OCI-LY3 (cell line): ENCODE measurements around the gene CYB561A3.

Experiments used
- H2AFZ ChIP-seq: fragments of 200-600, 300-600 bp; shearing (Covaris generic); 2 replicates; pipeline ENCODE4 v1.6.0; 2014; ENCODE audit warnings: antibody characterized with exemption, low read depth, low read length
- H3K27ac ChIP-seq: fragments of 200-600, 300-600 bp; sonication (generic); 2 replicates; pipeline ENCODE4 v1.5.1; 2014; ENCODE audit warnings: mild to moderate bottlenecking, low read length, moderate library complexity, mixed read lengths
- H3K27me3 ChIP-seq: fragments of 200-600, 300-600 bp; sonication (generic); 2 replicates; pipeline ENCODE4 v1.6.1; 2014; ENCODE audit warnings: low read depth, low read length, mixed read lengths
- H3K36me3 ChIP-seq: fragments of 200-600, 300-600 bp; sonication (generic); replicated peaks from 2 replicates; pipeline ENCODE3; 2014; ENCODE audit warnings: low read depth, low read length, mixed read lengths
- H3K4me1 ChIP-seq: fragments of 300-600, 200-600 bp; sonication (generic); 2 replicates; pipeline ENCODE4 v1.6.1; 2014; ENCODE audit warnings: low read length, mixed read lengths
- H3K4me2 ChIP-seq: fragments of 200-600, 300-600 bp; sonication (generic); 2 replicates; pipeline ENCODE4 v1.6.1; 2014; ENCODE audit warnings: low read length, mixed read lengths
- H3K4me3 ChIP-seq: fragments of 300-600, 200-600 bp; sonication (generic); 2 replicates; pipeline ENCODE4 v1.5.1; 2014; ENCODE audit warnings: antibody characterized with exemption, mild to moderate bottlenecking, low read length, moderate library complexity
- H3K79me2 ChIP-seq: fragments of 300-600, 200-600 bp; shearing (Covaris generic); 2 replicates; pipeline ENCODE4 v1.6.1; 2014; ENCODE audit warnings: mild to moderate bottlenecking, low read length, mixed read lengths
- H3K9ac ChIP-seq: fragments of 300-600, 200-600 bp; shearing (Covaris generic); 2 replicates; pipeline ENCODE4 v1.6.0; 2014; ENCODE audit warnings: mild to moderate bottlenecking, low read length, moderate library complexity
- H3K9me3 ChIP-seq: fragments of 200-600, 300-600 bp; shearing (Covaris generic); 2 replicates; pipeline ENCODE4 v1.6.1; 2014; ENCODE audit warnings: low read length, mixed read lengths; ENCODE audit not compliant: insufficient read depth
- H4K20me1 ChIP-seq: fragments of 200-600, 300-600 bp; sonication (generic); 2 replicates; pipeline ENCODE4 v1.6.1; 2016; ENCODE audit warnings: low read length, mixed read lengths; ENCODE audit not compliant: insufficient read depth
- EZH2phosphoT487 ChIP-seq: fragments of 200-600 bp; shearing (Covaris generic); IDR thresholded peaks from 2 replicates; pipeline ENCODE4 v1.6.1; 2018; ENCODE audit warnings: antibody characterized with exemption, mixed run types, low read depth
- TF ChIP-seq, protein P1 (sequence below): fragments of 200-600, 300-600 bp; sonication (generic); IDR thresholded peaks from 2 replicates; pipeline ENCODE4 v1.5.1; 2014; ENCODE audit warnings: antibody characterized with exemption, low read length, low read depth

The CYB561A3 gene

DNA sequence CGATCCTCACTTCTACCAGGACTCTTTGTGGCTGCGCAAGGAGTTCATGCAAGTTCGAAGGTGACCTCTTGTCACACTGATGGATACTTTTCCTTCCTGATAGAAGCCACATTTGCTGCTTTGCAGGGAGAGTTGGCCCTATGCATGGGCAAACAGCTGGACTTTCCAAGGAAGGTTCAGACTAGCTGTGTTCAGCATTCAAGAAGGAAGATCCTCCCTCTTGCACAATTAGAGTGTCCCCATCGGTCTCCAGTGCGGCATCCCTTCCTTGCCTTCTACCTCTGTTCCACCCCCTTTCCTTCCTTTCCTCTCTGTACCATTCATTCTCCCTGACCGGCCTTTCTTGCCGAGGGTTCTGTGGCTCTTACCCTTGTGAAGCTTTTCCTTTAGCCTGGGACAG lies 7.0 kb upstream of the CYB561A3 start:
- Histone ChIP-seq H2AFZ (no peak overlapping the region), H4K20me1 (no peaks in the 10 kb centered on the region), H3K79me2 (peaks cover 12% of the 10 kb centered on the region), H3K27me3 (no peaks in the 10 kb centered on the region), H3K36me3 (peaks cover 79% of the 10 kb centered on the region), H3K9ac (no peak overlapping the region), H3K9me3 (peaks cover 6% of the 10 kb centered on the region; the same call in 1 of the 2 replicates), H3K4me3 (no peak overlapping the region), H3K4me2 (no peak overlapping the region), H3K27ac (no peak overlapping the region), H3K4me1 (no peaks in the 10 kb centered on the region)
- no peak for TF ChIP-seq EZH2phosphoT487
- TF ChIP-seq, protein P1, sequence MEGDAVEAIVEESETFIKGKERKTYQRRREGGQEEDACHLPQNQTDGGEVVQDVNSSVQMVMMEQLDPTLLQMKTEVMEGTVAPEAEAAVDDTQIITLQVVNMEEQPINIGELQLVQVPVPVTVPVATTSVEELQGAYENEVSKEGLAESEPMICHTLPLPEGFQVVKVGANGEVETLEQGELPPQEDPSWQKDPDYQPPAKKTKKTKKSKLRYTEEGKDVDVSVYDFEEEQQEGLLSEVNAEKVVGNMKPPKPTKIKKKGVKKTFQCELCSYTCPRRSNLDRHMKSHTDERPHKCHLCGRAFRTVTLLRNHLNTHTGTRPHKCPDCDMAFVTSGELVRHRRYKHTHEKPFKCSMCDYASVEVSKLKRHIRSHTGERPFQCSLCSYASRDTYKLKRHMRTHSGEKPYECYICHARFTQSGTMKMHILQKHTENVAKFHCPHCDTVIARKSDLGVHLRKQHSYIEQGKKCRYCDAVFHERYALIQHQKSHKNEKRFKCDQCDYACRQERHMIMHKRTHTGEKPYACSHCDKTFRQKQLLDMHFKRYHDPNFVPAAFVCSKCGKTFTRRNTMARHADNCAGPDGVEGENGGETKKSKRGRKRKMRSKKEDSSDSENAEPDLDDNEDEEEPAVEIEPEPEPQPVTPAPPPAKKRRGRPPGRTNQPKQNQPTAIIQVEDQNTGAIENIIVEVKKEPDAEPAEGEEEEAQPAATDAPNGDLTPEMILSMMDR, result no peak

DNA sequence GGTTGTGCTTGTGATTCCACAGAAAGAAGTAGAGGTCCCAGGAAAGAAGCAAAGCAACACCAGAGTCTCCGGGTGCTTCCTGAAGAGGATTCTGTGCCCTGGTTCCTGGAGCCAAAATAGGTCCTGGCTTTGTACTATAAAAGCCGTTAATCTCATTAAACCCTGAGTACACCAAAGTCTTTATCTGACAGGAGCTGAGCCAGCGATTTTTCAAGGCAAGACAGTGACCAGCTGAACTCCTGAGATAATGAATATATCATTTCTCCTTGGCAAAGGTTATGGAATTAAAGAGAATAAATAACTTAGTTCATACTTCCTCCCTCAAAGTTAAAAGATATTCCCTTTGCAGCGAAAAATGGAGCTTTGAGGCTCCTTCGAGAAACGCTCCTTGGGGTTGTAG lies 5.7 kb upstream of the CYB561A3 start:
- no peak overlapping the region for H3K9ac ChIP-seq
- no peak overlapping the region for H3K4me2 ChIP-seq
- TF ChIP-seq, protein P1, result no peak
- TF ChIP-seq EZH2phosphoT487, result no peak
- H2AFZ ChIP-seq, result no peak overlapping the region
- peaks cover 6% of the 10 kb centered on the region for H3K4me1 ChIP-seq
- H3K27me3 ChIP-seq, result no peaks in the 10 kb centered on the region
- H3K9me3 ChIP-seq, result no peaks in the 10 kb centered on the region
- no peak overlapping the region for H3K4me3 ChIP-seq
- peaks cover 25% of the 10 kb centered on the region for H3K79me2 ChIP-seq
- no peaks in the 10 kb centered on the region for H4K20me1 ChIP-seq
- no peak overlapping the region for H3K27ac ChIP-seq
- peaks cover 74% of the 10 kb centered on the region for H3K36me3 ChIP-seq

DNA sequence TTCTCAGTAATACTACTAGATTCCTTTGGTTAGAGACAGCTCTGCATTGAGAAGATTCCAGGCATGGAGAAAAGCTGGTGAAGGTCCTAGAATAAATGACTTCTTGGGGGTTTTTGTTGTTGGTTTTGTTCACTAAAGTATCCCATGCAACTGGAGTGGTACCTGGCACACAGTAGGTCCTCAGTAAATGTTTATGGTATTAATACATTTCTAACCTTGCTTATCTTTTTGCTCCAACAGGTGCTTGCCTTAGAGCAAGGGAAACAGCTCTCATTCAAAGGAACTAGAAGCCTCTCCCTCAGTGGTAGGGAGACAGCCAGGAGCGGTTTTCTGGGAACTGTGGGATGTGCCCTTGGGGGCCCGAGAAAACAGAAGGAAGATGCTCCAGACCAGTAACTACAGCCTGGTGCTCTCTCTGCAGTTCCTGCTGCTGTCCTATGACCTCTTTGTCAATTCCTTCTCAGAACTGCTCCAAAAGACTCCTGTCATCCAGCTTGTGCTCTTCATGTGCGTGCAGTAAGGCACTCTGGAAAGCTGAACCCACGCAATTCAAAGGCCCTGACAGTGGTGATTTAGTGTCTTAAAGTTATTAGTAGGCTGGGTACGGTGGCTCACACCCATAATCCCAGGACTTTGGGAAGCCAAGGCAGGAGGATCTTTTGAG lies 2.5 kb upstream of the CYB561A3 start:
- H3K4me2 ChIP-seq, result no peak overlapping the region
- TF ChIP-seq, protein P1, result no peak
- no peak for TF ChIP-seq EZH2phosphoT487

DNA sequence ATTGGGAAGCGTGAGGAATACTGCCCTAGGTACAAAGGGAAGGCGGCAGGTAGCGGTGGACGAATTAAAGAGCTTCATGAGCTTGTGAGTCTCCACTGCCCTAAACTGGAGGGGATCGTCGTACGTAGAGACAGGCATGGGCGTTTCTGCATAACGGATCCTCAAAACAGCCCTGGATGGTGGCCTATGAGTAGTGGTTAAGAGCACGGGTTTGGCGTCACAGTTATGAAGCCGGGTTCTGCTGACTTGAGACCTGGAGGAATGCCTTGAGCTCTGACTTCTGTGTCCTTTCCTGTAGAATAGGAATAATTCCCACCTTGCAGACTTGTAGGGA lies 827 bp upstream of the CYB561A3 start:
- Histone ChIP-seq H3K27me3 (no peaks in the 10 kb centered on the region), H3K27ac (peak overlapping the region; percentile 99), H3K36me3 (peaks cover 46% of the 10 kb centered on the region), H3K4me2 (peak overlapping the region; percentile 96), H3K9me3 (no peaks in the 10 kb centered on the region), H3K9ac (peak overlapping the region; percentile 97), H3K4me1 (peaks cover 36% of the 10 kb centered on the region), H3K79me2 (peaks cover 64% of the 10 kb centered on the region), H4K20me1 (no peaks in the 10 kb centered on the region), H2AFZ (peak overlapping the region; percentile 16; the same call in 1 of the 2 replicates), H3K4me3 (peak overlapping the region; percentile 96)
- no peak for TF ChIP-seq EZH2phosphoT487
- TF ChIP-seq, protein P1, result no peak

More for the DNA sequence above, 2.5 kb upstream of the CYB561A3 start:
- no peaks in the 10 kb centered on the region for H3K9me3 ChIP-seq
- peaks cover 19% of the 10 kb centered on the region for H3K4me1 ChIP-seq
- H3K36me3 ChIP-seq, result peaks cover 55% of the 10 kb centered on the region
- H3K4me3 ChIP-seq, result no peak overlapping the region
- peaks cover 56% of the 10 kb centered on the region for H3K79me2 ChIP-seq
- H3K27ac ChIP-seq, result no peak overlapping the region
- no peak overlapping the region for H2AFZ ChIP-seq
- H3K27me3 ChIP-seq, result no peaks in the 10 kb centered on the region
- H4K20me1 ChIP-seq, result no peaks in the 10 kb centered on the region
- H3K9ac ChIP-seq, result no peak overlapping the region
